22Rv1 (cell line): ENCODE data around the gene LATS2.
"Not testable (repeated sequence)": the region's sequence is repeated elsewhere in the genome, so short reads cannot be mapped to it uniquely, and the experiment has no call there.

Experiments
- H3K27ac ChIP-seq: fragments of 450-650 bp; 2 replicates; pipeline ENCODE4 v1.5.1; 2017
- ZFX ChIP-seq: fragments of 450-650 bp; IDR thresholded peaks from 2 replicates; pipeline ENCODE4 v1.6.1; 2017; ENCODE audit warnings: antibody characterized with exemption, borderline replicate concordance
- TF ChIP-seq, protein P1 (sequence below): fragments of 450-650 bp; IDR thresholded peaks from 2 replicates; pipeline ENCODE4 v1.5.1; 2017; ENCODE audit warnings: mild to moderate bottlenecking

The LATS2 gene

DNA sequence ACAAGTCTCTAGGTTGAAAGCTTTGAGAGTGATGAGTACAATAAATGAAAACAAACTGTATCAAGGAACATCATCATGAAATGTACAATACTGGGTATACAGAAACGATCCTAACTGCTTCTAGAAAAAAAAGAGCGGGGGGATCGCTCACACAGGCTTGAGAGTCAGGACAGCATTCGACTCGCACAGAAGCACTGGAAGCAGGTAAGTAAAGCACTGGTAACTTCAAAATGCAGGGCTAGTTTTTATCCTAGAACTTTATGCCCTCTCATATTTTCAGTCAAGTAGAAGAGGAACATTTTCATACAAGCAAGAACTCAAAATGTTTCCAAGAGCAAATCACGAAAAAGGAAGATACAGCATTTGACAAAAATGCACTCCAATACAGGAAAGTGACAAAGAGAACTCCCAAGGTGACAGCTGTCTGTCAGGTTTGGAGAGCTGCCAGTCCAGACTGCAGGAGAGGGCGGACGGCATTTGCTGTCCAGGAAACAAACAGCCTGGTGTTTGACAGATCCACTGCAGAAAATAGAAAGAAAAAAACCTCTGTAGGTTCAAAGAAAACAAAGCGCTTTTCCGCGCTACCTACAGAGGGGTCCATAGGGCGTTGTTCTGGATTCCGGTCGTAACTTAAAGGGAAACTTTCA lies 100.6 kb downstream of the LATS2 start:
- no peak for TF ChIP-seq ZFX
- TF ChIP-seq, protein P1, sequence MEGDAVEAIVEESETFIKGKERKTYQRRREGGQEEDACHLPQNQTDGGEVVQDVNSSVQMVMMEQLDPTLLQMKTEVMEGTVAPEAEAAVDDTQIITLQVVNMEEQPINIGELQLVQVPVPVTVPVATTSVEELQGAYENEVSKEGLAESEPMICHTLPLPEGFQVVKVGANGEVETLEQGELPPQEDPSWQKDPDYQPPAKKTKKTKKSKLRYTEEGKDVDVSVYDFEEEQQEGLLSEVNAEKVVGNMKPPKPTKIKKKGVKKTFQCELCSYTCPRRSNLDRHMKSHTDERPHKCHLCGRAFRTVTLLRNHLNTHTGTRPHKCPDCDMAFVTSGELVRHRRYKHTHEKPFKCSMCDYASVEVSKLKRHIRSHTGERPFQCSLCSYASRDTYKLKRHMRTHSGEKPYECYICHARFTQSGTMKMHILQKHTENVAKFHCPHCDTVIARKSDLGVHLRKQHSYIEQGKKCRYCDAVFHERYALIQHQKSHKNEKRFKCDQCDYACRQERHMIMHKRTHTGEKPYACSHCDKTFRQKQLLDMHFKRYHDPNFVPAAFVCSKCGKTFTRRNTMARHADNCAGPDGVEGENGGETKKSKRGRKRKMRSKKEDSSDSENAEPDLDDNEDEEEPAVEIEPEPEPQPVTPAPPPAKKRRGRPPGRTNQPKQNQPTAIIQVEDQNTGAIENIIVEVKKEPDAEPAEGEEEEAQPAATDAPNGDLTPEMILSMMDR, result no peak
- H3K27ac ChIP-seq, result no peak overlapping the region

GRCh38 chr13:20957049-20957620 lies 104.3 kb downstream of the LATS2 start:
- not testable (repeated sequence) for H3K27ac ChIP-seq

DNA sequence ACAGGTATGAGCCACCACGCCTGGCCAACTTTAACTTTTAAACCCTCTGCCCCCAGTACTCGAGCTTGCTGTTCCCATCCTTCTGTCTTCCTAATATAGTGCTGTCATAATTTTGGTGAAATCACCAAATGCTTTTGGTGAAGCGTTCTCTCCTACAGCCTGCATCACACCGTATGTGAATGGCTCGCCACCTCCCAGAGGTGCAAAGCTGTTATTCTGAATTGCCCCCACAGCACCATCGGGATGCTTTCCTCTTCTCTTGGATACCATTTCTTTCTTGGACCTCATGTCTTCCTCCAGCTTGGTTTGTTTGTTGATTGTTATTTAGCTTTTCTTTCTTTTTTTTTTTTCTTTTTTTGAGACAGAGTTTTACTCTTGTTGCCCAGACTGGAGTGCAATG lies 105.9 kb downstream of the LATS2 start:
- no peak for TF ChIP-seq ZFX
- TF ChIP-seq, protein P1, result no peak
- H3K27ac ChIP-seq, result no peak overlapping the region

DNA sequence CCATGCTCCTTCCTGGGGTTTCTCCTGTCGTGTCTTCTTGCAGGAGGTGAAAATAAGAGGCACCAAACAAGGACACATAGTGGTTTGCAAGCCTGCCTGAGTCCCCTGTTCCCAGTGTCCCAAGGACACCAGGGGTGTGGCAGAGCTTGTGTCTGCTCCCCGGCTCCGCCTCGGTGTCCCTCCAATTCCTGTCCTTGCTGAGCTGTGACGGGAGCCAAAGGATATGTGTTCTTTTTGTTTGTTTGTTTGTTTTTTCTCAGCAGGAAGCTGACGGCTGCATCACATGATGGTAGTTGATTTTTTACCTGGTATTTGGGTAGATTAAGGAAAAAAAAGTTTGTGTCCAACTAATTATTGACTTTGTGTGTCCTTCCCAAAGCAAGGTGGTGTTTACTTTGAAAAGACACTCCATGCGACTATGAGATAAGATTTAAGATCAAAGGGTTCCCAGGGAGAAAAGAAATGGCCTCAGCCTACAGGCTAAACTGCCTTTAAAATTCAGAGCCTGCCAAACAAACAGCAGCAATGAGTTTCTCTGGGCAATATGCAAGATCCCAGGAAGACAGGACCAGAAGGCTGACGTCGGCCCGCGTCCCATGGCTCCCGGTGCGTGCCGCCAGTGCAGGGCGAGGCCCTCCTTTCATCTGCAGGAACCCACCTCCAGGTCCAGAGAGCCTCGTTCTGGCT lies 108.0 kb downstream of the LATS2 start:
- H3K27ac ChIP-seq, result peak overlapping the region; percentile 25; the same call in 1 of the 2 replicates
- TF ChIP-seq, protein P1, result no peak
- TF ChIP-seq ZFX, result no peak

GRCh38 chr13:20952838-20953237 lies 108.5 kb downstream of the LATS2 start:
- TF ChIP-seq, protein P1, result no peak
- no peak for TF ChIP-seq ZFX
- H3K27ac ChIP-seq, result no peak overlapping the region

- H3K27ac ChIP-seq, result not testable (repeated sequence)
These were observed 113.4 kb downstream of the LATS2 start for GRCh38 chr13:20948001-20948400.

DNA sequence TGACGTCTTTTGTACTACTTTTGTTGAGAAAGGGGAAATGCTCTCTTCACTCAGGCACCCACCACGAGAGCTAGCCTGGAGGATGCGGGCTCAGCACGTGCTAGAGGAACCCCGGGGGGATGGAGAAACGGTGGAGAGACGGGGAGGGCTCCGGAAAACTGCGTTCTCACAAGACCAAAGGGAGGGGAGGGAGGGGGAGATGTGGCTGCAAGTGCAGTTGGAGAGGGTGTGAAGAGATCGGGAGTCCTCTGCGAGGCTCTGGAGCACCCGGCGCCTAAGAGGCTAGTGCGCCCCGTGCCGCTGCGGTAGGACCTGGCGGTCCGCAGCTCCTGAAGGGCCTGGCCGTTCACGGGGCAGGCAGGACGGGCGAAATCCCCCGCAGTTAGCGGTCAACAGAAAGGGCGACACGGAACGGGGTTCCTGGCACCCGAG lies 115.4 kb downstream of the LATS2 start:
- H3K27ac ChIP-seq, result no peak overlapping the region
- TF ChIP-seq, protein P1, result no peak
- no peak for TF ChIP-seq ZFX

GRCh38 chr13:20942938-20943559 lies 118.3 kb downstream of the LATS2 start:
- H3K27ac ChIP-seq, result no peak overlapping the region
- no peak for TF ChIP-seq ZFX
- TF ChIP-seq, protein P1, result no peak

GRCh38 chr13:20940511-20940910 lies 120.9 kb downstream of the LATS2 start:
- not testable (repeated sequence) for H3K27ac ChIP-seq
